ENCODE measurements around the gene CEBPB.
A peak's percentile ranks its signal among the peaks of the same experiment; 100 is the strongest.

Gene CEBPB

GRCh38 chr20:50189681-50190250 is 864 bp upstream of the CEBPB start:
- Histone ChIP-seq H4K5ac (ENCODE audit: low read length) (no peak overlapping the region), H3K9ac (ENCODE audit: low read length) (peak overlapping the region; percentile 35), H3K27ac (ENCODE audit: low read depth, low read length) (no peak overlapping the region), H3K4me3 (ENCODE audit: low read length) (no peak overlapping the region), H3K79me1 (ENCODE audit: low read length) (peaks cover 16% of the 10 kb centered on the region), H3K79me2 (ENCODE audit: control insufficient read depth, insufficient read depth, low read length) (peaks cover 20% of the 10 kb centered on the region), H3K4ac (ENCODE audit: low read depth, low read length) (no peak overlapping the region), H2BK5ac (ENCODE audit: low read length) (no peak overlapping the region), H3K4me1 (ENCODE audit: control insufficient read depth, low read depth, low read length) (peaks cover 15% of the 10 kb centered on the region), H4K8ac (ENCODE audit: low read depth, low read length) (no peak overlapping the region), H2BK15ac (replicated peaks; ENCODE audit: low read depth) (no peak overlapping the region), H3K27me3 (ENCODE audit: insufficient read depth, low read length, poor library complexity) (no peaks in the 10 kb centered on the region), H3K23ac (ENCODE audit: low read length) (no peak overlapping the region), H3K36me3 (ENCODE audit: control insufficient read depth, insufficient read depth, low read length) (no peaks in the 10 kb centered on the region), H3K18ac (ENCODE audit: low read length) (no peak overlapping the region), H3K4me2 (ENCODE audit: low read length) (peak overlapping the region; percentile 63), H2BK120ac (ENCODE audit: low read depth, low read length) (no peak overlapping the region), H3K56ac (ENCODE audit: low read length) (peak overlapping the region; percentile 59), H2AK5ac (ENCODE audit: low read length) (no peak overlapping the region)
- no CpG with 5 or more reads among the region's 29 CpGs for WGBS (ENCODE audit: extremely low coverage, insufficient coverage, low lambda C conversion rate)
- peak; percentile 38 for DNase-seq

- WGBS (ENCODE audit: extremely low coverage, insufficient coverage, low lambda C conversion rate) = no CpG with 5 or more reads among the region's 69 CpGs
- Histone ChIP-seq H4K8ac (ENCODE audit: low read depth, low read length) (no peak overlapping the region), H3K4me2 (ENCODE audit: low read length) (peak overlapping the region; percentile 52), H4K5ac (ENCODE audit: low read length) (no peak overlapping the region), H3K36me3 (ENCODE audit: control insufficient read depth, insufficient read depth, low read length) (no peaks in the 10 kb centered on the region), H3K56ac (ENCODE audit: low read length) (peak overlapping the region; percentile 100), H3K18ac (ENCODE audit: low read length) (peak overlapping the region; percentile 89), H3K4me1 (ENCODE audit: control insufficient read depth, low read depth, low read length) (peaks cover 16% of the 10 kb centered on the region), H2BK5ac (ENCODE audit: low read length) (no peak overlapping the region), H3K4me3 (ENCODE audit: low read length) (peak overlapping the region; percentile 50), H3K23ac (ENCODE audit: low read length) (no peak overlapping the region), H3K27me3 (ENCODE audit: insufficient read depth, low read length, poor library complexity) (no peaks in the 10 kb centered on the region), H2AK5ac (ENCODE audit: low read length) (no peak overlapping the region), H3K4ac (ENCODE audit: low read depth, low read length) (peak overlapping the region; percentile 93), H3K79me1 (ENCODE audit: low read length) (peaks cover 16% of the 10 kb centered on the region), H2BK15ac (replicated peaks; ENCODE audit: low read depth) (no peak overlapping the region), H3K27ac (ENCODE audit: low read depth, low read length) (peak overlapping the region; percentile 80), H2BK120ac (ENCODE audit: low read depth, low read length) (peak overlapping the region; percentile 5), H3K79me2 (ENCODE audit: control insufficient read depth, insufficient read depth, low read length) (peaks cover 20% of the 10 kb centered on the region), H3K9ac (ENCODE audit: low read length) (peak overlapping the region; percentile 99)
- DNase-seq = no peak
Observed at GRCh38 chr20:50191065-50191543, 474 bp downstream of the CEBPB start.

- H3K56ac ChIP-seq (ENCODE audit: low read length) = peak overlapping the region; percentile 100
- H2BK5ac ChIP-seq (ENCODE audit: low read length) = peak overlapping the region; percentile 43
- peaks cover 20% of the 10 kb centered on the region for H3K79me2 ChIP-seq (ENCODE audit: control insufficient read depth, insufficient read depth, low read length)
- H4K5ac ChIP-seq (ENCODE audit: low read length) = no peak overlapping the region
- no peak overlapping the region for H2BK15ac ChIP-seq (replicated peaks; ENCODE audit: low read depth)
- peaks cover 16% of the 10 kb centered on the region for H3K4me1 ChIP-seq (ENCODE audit: control insufficient read depth, low read depth, low read length)
- H3K4me2 ChIP-seq (ENCODE audit: low read length) = peak overlapping the region; percentile 81
- peaks cover 16% of the 10 kb centered on the region for H3K79me1 ChIP-seq (ENCODE audit: low read length)
- peak overlapping the region; percentile 97 for H3K4me3 ChIP-seq (ENCODE audit: low read length)
- H3K23ac ChIP-seq (ENCODE audit: low read length) = peak overlapping the region; percentile 3
- H3K4ac ChIP-seq (ENCODE audit: low read depth, low read length) = peak overlapping the region; percentile 93
- H2BK120ac ChIP-seq (ENCODE audit: low read depth, low read length) = no peak overlapping the region
- no CpG with 5 or more reads among the region's 96 CpGs for WGBS (ENCODE audit: extremely low coverage, insufficient coverage, low lambda C conversion rate)
- H3K27ac ChIP-seq (ENCODE audit: low read depth, low read length) = peak overlapping the region; percentile 80
- no peaks in the 10 kb centered on the region for H3K27me3 ChIP-seq (ENCODE audit: insufficient read depth, low read length, poor library complexity)
- H4K8ac ChIP-seq (ENCODE audit: low read depth, low read length) = no peak overlapping the region
- H3K9ac ChIP-seq (ENCODE audit: low read length) = peak overlapping the region; percentile 99
- DNase-seq = peak; percentile 88
- H2AK5ac ChIP-seq (ENCODE audit: low read length) = no peak overlapping the region
- H3K36me3 ChIP-seq (ENCODE audit: control insufficient read depth, insufficient read depth, low read length) = no peaks in the 10 kb centered on the region
- H3K18ac ChIP-seq (ENCODE audit: low read length) = peak overlapping the region; percentile 89
Observed at GRCh38 chr20:50191544-50192363, 1.1 kb downstream of the CEBPB start.

- Histone ChIP-seq H3K4me1 (ENCODE audit: control insufficient read depth, low read depth, low read length) (peaks cover 16% of the 10 kb centered on the region), H2AK5ac (ENCODE audit: low read length) (no peak overlapping the region)
Observed at GRCh38 chr20:50192364-50193198, 2.0 kb downstream of the CEBPB start.

GRCh38 chr20:50193199-50193835 is 2.7 kb downstream of the CEBPB start:
- Histone ChIP-seq H3K4ac (ENCODE audit: low read depth, low read length) (no peak overlapping the region), H3K27me3 (ENCODE audit: insufficient read depth, low read length, poor library complexity) (no peaks in the 10 kb centered on the region), H2AK5ac (ENCODE audit: low read length) (no peak overlapping the region), H3K9ac (ENCODE audit: low read length) (peak overlapping the region; percentile 91), H3K36me3 (ENCODE audit: control insufficient read depth, insufficient read depth, low read length) (no peaks in the 10 kb centered on the region), H3K23ac (ENCODE audit: low read length) (peak overlapping the region; percentile 89), H3K4me1 (ENCODE audit: control insufficient read depth, low read depth, low read length) (peaks cover 16% of the 10 kb centered on the region), H3K79me1 (ENCODE audit: low read length) (peaks cover 16% of the 10 kb centered on the region), H2BK120ac (ENCODE audit: low read depth, low read length) (no peak overlapping the region), H3K27ac (ENCODE audit: low read depth, low read length) (no peak overlapping the region), H4K5ac (ENCODE audit: low read length) (no peak overlapping the region), H3K79me2 (ENCODE audit: control insufficient read depth, insufficient read depth, low read length) (peaks cover 20% of the 10 kb centered on the region), H3K4me3 (ENCODE audit: low read length) (peak overlapping the region; percentile 76), H3K4me2 (ENCODE audit: low read length) (peak overlapping the region; percentile 91), H2BK15ac (replicated peaks; ENCODE audit: low read depth) (no peak overlapping the region), H3K18ac (ENCODE audit: low read length) (peak overlapping the region; percentile 33), H3K56ac (ENCODE audit: low read length) (peak overlapping the region; percentile 93), H4K8ac (ENCODE audit: low read depth, low read length) (no peak overlapping the region), H2BK5ac (ENCODE audit: low read length) (no peak overlapping the region)
- WGBS (ENCODE audit: extremely low coverage, insufficient coverage, low lambda C conversion rate) = no CpG with 5 or more reads among the region's 10 CpGs
- no peak for DNase-seq

More at GRCh38 chr20:50192364-50193198, 2.0 kb downstream of the CEBPB start:
- Histone ChIP-seq H2BK15ac (replicated peaks; ENCODE audit: low read depth) (no peak overlapping the region), H3K79me2 (ENCODE audit: control insufficient read depth, insufficient read depth, low read length) (peaks cover 20% of the 10 kb centered on the region), H3K36me3 (ENCODE audit: control insufficient read depth, insufficient read depth, low read length) (no peaks in the 10 kb centered on the region), H3K4me3 (ENCODE audit: low read length) (peak overlapping the region; percentile 97), H2BK120ac (ENCODE audit: low read depth, low read length) (no peak overlapping the region), H3K9ac (ENCODE audit: low read length) (peak overlapping the region; percentile 99), H3K23ac (ENCODE audit: low read length) (peak overlapping the region; percentile 61), H3K4me2 (ENCODE audit: low read length) (peak overlapping the region; percentile 91), H3K56ac (ENCODE audit: low read length) (peak overlapping the region; percentile 93), H2BK5ac (ENCODE audit: low read length) (no peak overlapping the region), H3K18ac (ENCODE audit: low read length) (peak overlapping the region; percentile 89), H4K5ac (ENCODE audit: low read length) (no peak overlapping the region), H3K27ac (ENCODE audit: low read depth, low read length) (no peak overlapping the region), H3K27me3 (ENCODE audit: insufficient read depth, low read length, poor library complexity) (no peaks in the 10 kb centered on the region), H3K4ac (ENCODE audit: low read depth, low read length) (peak overlapping the region; percentile 38), H3K79me1 (ENCODE audit: low read length) (peaks cover 16% of the 10 kb centered on the region), H4K8ac (ENCODE audit: low read depth, low read length) (no peak overlapping the region)
- WGBS (ENCODE audit: extremely low coverage, insufficient coverage, low lambda C conversion rate) = no CpG with 5 or more reads among the region's 25 CpGs
- peak; percentile 92 for DNase-seq

Measured in mesendoderm (in vitro differentiated cells).